ENCODE results near the gene C19orf38.

GRCh38 chr19:10855879-10856522 lies 7.8 kb downstream of the C19orf38 start:
- TF ChIP-seq CTCF (conservative IDR thresholded peaks at IDR 0.05; ENCODE audit: low read depth, low read length) = peak; percentile 39
- no peak for TF ChIP-seq POLR2A (IDR thresholded peaks at IDR 0.05; ENCODE audit: low read depth, low read length)
- TF ChIP-seq RFX5 (IDR thresholded peaks at IDR 0.05; ENCODE audit: low read depth, low read length) = no peak
- TF ChIP-seq RAD21 (IDR thresholded peaks at IDR 0.05; ENCODE audit: low read length) = peak; percentile 15; the same call in 1 of the 2 replicates
- TF ChIP-seq RCOR1 (IDR thresholded peaks at IDR 0.05; ENCODE audit: insufficient replicate concordance, low read length) = no peak
- no peak for TF ChIP-seq FOS (IDR thresholded peaks at IDR 0.05; ENCODE audit: low read depth, low read length)
- TF ChIP-seq MXI1 (IDR thresholded peaks at IDR 0.05; ENCODE audit: borderline replicate concordance, low read depth, low read length) = no peak
- no peak for TF ChIP-seq CEBPB (IDR thresholded peaks at IDR 0.05; ENCODE audit: low read depth, low read length)
- TF ChIP-seq ELK1 (IDR thresholded peaks at IDR 0.05; ENCODE audit: borderline replicate concordance, low read depth, low read length) = no peak
- no peak for TF ChIP-seq MAFK (IDR thresholded peaks at IDR 0.05; ENCODE audit: low read depth, low read length)

Data from IMR-90 (cell line).